Activated CD4-positive, alpha-beta T cell treated with anti-CD3 and anti-CD28 coated beads, Interleukin-2, amount 50 U/mL, for 4 hours (primary cell): ENCODE results near the gene PHF13.
"Not testable (repeated sequence)": the region's sequence is repeated elsewhere in the genome, so short reads cannot be mapped to it uniquely, and the experiment has no call there.

Source experiments
- DNase-seq, 2 experiments: peaks; one replicate each; pipeline ENCODE4 v3.0.0-alpha.2; 2020

The PHF13 gene

GRCh38 chr1:6587261-6588005 is 26.1 kb upstream of the PHF13 start:
- no peak for DNase-seq

GRCh38 chr1:6588128-6588892 is 25.2 kb upstream of the PHF13 start:
- DNase-seq = no peak

GRCh38 chr1:6588893-6589520 is 24.5 kb upstream of the PHF13 start:
- no peak for DNase-seq

GRCh38 chr1:6590046-6590445 is 23.5 kb upstream of the PHF13 start:
- DNase-seq = no peak

- DNase-seq = no peak
Measured at GRCh38 chr1:6591222-6591621, 22.3 kb upstream of the PHF13 start.

GRCh38 chr1:6591644-6592043 is 21.9 kb upstream of the PHF13 start:
- no peak for DNase-seq

- DNase-seq = no peak
Measured at GRCh38 chr1:6592441-6592840, 21.1 kb upstream of the PHF13 start.

- no peak for DNase-seq
Measured at GRCh38 chr1:6592865-6593593, 20.5 kb upstream of the PHF13 start.

- no peak for DNase-seq
Measured at GRCh38 chr1:6593810-6594209, 19.7 kb upstream of the PHF13 start.

GRCh38 chr1:6594977-6595740 is 18.4 kb upstream of the PHF13 start:
- DNase-seq = no peak

GRCh38 chr1:6596351-6596750 is 17.2 kb upstream of the PHF13 start:
- DNase-seq = no peak

GRCh38 chr1:6596886-6597776 is 16.4 kb upstream of the PHF13 start:
- DNase-seq = no peak

GRCh38 chr1:6597777-6598131 is 15.8 kb upstream of the PHF13 start:
- no peak for DNase-seq

GRCh38 chr1:6599141-6599975 is 14.2 kb upstream of the PHF13 start:
- DNase-seq = peak; percentile 60 to 68

- not testable (repeated sequence) for DNase-seq
Measured at GRCh38 chr1:6599991-6600390, 13.5 kb upstream of the PHF13 start.

GRCh38 chr1:6600410-6601048 is 13.0 kb upstream of the PHF13 start:
- no peak for DNase-seq

GRCh38 chr1:6601049-6601922 is 12.2 kb upstream of the PHF13 start:
- DNase-seq = peak; percentile 79 to 84

GRCh38 chr1:6601923-6602668 is 11.4 kb upstream of the PHF13 start:
- peak in 1 of 2 experiments; percentile 22 for DNase-seq
